Stimulated activated CD8-positive, alpha-beta memory T cell treated with anti-CD3 and anti-CD28 coated beads, Interleukin-12 subunit alpha, Interleukin-12 subunit beta, amount 100 ng/mL, for 24 hours (primary cell): ENCODE measurements around the gene SRC.

Experiments
- DNase-seq: peaks from one replicate; pipeline ENCODE4 v3.0.0-alpha.2; 2020; ENCODE audit errors: extremely low read depth

Gene SRC

DNA sequence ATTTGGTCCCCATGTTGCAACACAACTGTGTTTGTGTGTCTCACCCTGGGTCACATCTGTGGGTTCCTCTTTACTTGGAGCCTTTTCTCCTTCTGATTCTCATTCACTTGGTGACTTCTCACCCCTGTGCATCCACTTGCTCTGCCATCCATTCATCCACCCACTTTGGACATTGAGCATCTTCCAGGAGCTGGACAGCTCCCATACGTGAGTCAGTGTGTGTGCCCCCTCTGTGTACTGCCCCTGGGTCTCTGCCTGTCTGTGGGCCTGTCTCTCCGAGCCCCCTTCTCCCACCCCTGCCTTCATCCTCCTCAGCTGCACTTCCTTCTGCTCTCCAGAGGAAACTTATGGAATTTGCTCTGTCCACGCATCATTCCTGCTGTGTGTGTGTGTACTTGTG is 107.3 kb downstream of the SRC start:
- DNase-seq = no peak

DNA sequence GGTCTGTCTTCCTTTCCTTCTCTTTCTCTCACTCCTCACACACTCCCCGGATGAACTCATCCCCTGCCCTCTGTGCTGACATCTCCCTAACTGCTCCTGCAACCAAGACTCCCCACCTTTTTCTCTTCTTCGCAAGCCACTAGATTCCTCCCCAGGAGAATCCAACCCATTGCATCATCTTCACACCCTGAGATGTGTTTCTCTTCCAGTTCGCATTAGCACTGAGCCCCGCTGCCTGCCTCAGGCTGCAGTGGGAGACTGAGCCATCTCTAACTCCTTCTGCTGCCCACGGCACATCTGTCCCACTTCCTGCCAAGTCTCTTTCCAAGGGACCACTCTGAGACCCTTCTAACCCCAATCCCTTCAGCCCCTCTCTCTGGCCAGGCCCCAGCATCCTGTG is 107.9 kb downstream of the SRC start:
- DNase-seq = no peak

- no peak for DNase-seq
Observed at GRCh38 chr20:37454636-37455385, 108.9 kb downstream of the SRC start.
